GM21423 (cell line): ENCODE measurements around the gene AKR7A2.
A peak's percentile ranks its signal among the peaks of the same experiment; 100 is the strongest.

Experiments used
- ATAC-seq: cut with Tn5 transposase; IDR thresholded peaks from one replicate; pipeline ENCODE4 v1.9.1; 2021; ENCODE audit warnings: mild to moderate bottlenecking, moderate library complexity; ENCODE audit not compliant: unreplicated experiment

The AKR7A2 gene

GRCh38 chr1:19311931-19312781 is at the start of gene AKR7A2, which contains the start of gene SLC66A1:
TSS of gene AKR7A2 (minus strand) at chr1:19312144. CDS start at chr1:19312124, 20 bp downstream.
TSS of gene SLC66A1 (plus strand) at chr1:19312326. CDS start at chr1:19317678, 5,352 bp downstream.
- peak; percentile 61 for ATAC-seq

- no peak for ATAC-seq
Measured at GRCh38 chr1:19360843-19361610, 49.1 kb upstream of the AKR7A2 start.

DNA sequence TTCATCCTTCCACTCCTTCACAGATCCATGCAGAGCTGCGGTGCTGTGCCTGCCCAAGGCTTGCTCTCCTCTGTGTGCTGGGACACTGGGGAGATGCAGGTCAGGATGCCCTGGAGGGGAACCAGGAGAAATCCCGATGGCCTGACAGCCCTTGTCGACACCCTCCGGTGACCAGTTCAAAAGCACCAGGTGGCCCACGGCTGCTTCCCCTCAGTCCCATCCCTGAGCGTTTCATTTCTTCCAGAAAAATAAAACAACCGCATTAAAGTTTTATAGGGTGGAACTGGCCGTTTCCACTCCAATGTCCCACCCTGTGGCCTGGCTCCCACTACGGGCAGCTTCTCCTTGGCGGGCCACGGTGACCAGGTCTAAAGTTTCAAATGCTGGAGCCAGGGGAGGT is 48.5 kb upstream of the AKR7A2 start:
- no peak for ATAC-seq

DNA sequence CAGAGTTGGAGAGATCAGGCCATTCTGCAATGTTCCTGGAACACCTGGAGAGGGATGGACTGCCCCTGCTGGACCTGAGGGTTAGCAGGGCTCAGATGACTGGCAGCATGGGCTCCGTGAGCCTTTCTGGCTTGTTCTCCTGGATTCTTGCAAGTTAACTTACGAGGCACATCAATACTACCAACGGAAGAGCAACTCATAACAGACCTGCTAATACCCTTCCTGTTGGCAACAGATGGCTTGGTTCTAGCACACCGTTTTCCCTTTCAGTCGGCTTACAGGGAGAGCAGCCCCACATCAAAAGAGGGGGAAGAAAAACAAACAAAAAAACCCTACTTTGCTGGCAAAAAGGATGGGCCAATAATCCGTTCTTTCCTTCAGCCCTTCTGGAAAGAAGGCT is 48.1 kb upstream of the AKR7A2 start:
- ATAC-seq = no peak

- no peak for ATAC-seq
Measured at GRCh38 chr1:19359357-19359756, 47.4 kb upstream of the AKR7A2 start.

- no peak for ATAC-seq
Measured at GRCh38 chr1:19358710-19359109, 46.8 kb upstream of the AKR7A2 start.

- ATAC-seq = no peak
Measured at GRCh38 chr1:19357299-19357986, 45.5 kb upstream of the AKR7A2 start.

- ATAC-seq = no peak
Measured at GRCh38 chr1:19356266-19356665, 44.3 kb upstream of the AKR7A2 start.

DNA sequence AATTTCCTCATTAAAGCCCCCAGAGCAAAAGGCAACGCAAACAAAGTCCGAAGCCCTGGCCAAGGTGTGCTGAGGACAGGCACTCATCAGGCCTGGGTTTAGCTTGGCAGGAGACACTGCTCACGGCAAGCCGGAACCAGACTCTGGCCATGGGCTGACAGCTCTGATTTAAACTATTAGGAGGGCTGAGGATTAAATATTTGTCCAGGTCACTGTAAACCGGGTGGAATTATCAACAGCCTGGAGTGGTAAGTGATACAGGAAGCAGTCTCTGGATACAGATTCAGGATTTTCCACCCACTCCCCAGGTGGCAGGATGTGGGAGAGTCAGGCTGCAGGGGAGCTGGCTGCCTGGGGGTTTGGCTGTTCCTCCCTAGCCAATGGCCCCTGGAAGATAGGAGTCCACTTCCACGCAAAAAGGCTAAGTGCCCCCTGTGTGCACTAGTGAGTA is 42.6 kb upstream of the AKR7A2 start:
- ATAC-seq = no peak

GRCh38 chr1:19353596-19353995 is 41.7 kb upstream of the AKR7A2 start:
- ATAC-seq = no peak

DNA sequence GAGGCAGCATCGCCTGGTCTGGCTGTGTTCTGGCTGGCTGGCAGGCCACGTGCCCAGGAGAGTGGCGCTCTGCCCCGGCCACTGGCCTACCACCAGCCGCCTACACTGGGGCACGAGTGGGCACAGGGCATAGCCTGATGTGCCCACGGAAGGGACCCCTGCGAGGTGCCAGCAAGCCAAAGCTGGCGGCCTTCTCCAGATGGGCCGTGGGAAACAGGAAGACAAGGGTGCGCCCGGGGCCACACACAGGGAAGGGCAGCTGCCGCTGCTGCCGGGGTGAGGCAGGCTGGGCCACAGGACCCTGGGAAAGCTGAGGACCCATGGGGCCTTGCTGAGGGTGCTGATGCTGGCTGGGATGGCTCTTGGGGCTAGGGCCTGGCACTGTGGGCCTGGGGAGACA is 40.9 kb upstream of the AKR7A2 start:
- ATAC-seq = no peak

DNA sequence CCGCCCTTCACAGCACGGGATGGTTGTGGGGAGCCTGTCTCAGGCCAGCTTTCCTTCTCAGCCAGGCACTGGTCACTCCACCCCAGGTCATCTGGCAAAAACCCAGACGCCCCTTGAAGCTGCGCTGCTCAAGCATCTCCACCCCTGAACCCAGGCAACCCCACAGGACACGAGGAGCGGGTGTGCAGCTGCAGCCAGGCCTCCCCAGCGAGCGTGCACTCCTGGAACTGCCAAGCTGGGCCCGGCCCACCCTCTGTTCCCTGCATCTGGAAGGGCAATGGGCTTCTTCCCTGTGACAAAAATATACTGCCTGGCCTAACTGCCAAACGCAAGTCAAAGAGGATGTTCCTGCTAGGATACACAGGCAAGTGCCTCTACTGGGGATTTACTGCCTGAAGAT is 39.9 kb upstream of the AKR7A2 start:
- ATAC-seq = no peak

DNA sequence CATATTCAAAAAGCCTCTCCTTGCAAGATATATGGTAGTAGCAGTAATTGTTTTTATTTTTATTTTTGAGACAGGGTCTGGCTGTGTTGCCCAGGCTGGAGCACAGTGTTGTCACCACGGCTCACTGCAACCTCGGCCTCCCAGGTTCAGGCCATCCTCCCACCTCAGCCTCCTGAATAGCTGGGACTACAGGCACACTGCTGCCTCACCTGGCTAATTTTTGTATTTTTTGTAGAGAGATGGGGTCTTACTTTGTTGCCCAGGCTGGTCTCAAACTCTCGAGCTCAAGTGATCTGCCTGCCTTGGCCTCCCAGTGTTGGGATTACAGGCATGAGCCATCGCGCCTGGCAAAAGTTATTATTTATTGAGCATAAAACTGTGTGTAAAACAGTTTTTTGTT is 38.6 kb upstream of the AKR7A2 start:
- no peak for ATAC-seq

- no peak for ATAC-seq
Measured at GRCh38 chr1:19349999-19350398, 38.1 kb upstream of the AKR7A2 start.

DNA sequence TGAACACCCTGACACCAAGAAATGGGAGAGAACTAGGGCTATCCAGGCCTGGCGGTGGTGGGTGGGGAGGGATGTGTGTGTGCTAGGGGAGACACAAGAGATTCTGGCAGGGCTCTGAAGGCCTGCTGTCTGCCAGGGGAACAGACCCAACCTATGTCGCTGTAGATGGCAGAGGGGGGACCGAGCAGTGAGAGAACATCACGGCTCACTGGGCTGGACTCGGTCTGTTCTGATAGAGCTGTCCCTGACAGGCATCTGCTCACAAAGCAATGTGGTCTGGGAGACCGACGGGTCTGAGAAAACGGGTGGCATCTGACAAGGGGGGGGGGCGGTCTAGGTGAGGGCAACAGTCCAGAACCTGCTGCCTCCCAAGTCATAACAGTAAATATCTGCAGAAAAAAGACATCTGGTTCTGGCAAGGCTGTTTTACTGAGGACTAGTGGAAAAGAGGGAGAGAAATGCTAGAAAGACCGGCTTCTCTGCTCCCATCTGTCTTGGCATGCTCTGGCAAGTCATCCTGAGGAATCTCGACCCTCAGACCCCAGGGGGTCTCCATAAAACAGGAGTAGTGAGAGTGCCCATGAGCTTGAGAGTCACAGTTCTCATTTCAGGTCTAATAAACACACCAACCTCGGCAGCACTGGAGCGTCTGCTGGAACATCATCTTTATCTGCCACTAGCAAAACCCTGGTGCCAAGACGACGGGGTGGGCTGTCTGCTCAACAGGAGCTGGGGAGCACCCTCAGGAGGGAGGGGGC is 36.7 kb upstream of the AKR7A2 start:
- no peak for ATAC-seq

- no peak for ATAC-seq
Measured at GRCh38 chr1:19347533-19348172, 35.7 kb upstream of the AKR7A2 start.

DNA sequence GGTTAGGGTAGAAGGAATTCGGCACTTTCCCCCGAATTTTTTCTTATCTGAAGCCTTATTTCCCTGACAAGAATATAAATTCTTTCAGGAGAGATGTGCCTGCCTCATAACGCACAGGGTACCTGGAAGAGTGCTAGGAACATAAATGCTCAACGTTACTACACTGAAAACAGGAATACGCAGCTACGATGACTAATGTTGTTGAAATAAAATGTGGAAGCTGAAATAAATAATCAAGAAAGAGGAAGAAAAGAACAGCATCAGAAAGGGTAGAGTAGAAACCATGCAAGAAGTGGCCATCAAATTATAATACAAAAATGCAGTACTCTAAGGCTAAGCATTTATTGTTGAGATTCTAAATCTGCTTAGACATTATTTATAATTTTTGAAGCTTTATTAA is 34.1 kb upstream of the AKR7A2 start:
- no peak for ATAC-seq

DNA sequence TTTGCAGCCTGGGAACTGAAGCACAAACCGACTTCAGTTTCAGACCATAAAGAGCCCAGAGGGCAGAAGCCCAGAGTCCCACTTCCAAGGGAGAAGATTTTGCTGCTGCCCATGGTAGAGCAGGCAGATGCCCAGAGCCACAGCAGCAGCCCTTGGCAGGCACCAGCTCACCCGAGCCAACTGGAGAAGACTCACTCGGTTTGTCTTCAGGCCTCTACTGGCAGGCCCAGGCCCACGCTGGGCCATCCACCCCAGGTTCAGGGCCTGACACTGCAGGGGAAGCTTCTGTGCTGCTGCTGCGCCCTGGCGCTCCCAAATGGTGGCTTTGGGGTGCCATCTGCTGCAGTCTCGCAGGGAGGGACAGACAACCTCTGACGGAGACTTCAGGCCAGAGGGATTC is 33.4 kb upstream of the AKR7A2 start:
- ATAC-seq = no peak

DNA sequence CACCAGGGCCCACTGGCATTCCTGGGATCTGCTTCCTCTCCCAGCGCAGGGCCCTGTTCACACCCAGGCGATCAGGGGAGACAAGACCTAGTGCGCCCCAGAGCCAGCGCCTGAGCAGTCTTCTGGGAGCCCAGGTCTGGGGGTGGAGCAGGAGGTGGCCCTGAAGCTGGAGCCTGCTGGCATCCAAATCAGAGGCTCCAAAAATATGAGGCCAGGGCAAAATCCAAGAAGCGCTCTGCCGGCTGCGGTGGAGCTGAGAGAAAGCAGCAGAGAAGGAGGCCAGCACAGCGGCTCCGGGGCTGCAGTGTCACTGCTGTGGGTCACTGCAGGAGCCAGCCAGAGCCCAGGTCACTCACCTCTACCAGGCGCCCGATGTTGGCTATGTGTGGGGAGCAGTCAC is 32.9 kb upstream of the AKR7A2 start:
- ATAC-seq = no peak

- ATAC-seq = no peak
Measured at GRCh38 chr1:19344372-19344810, 32.4 kb upstream of the AKR7A2 start.
